K562 (cell line): ENCODE data around the gene ABCC1. TPM values are rescaled to one million over a fixed set of nuclear protein-coding genes. Genes with fewer than 3 reads are reported as not detected.
A peak's percentile ranks its signal among the peaks of the same experiment; 100 is the strongest.
"Not testable (repeated sequence)": the region's sequence is repeated elsewhere in the genome, so short reads cannot be mapped to it uniquely, and the experiment has no call there.

Experiments used
- ATAC-seq: fragments of 200-7000 bp; cut with Tn5 transposase; 3 replicates; pipeline ENCODE4 v1.9.1; 2020; ENCODE audit warnings: moderate library complexity
- BruUV-seq: library from RNA; stranded (reverse); fragments of 400-500 nt; replicated peaks from 2 replicates; lab custom pipeline; 2021; lab: Mats Ljungman, UMichigan
- CTCF ChIA-PET: fragments of 300-600 bp; formaldehyde crosslinking; extraction: SDS; loops from one replicate; lab custom pipeline; 2021; ENCODE audit warnings: low intra/inter-chr PET ratio; lab: Yijun Ruan, JAX
- POLR2A ChIA-PET: fragments of 300-600, 350-650 bp; sonication (Branson Sonifier 250); formaldehyde crosslinking; extraction: SDS; loops from one replicate; lab custom pipeline; 2021; ENCODE audit warnings: antibody characterized with exemption, inconsistent platforms; lab: Yijun Ruan, JAX
- DNase-seq, 4 experiments: peaks; one replicate each; pipeline versions ENCODE4 v3.0.0 to v3.0.0-alpha.2; 2011 to 2018; ENCODE audit warnings: low spot score in 3 of 4, mixed read lengths in 3 of 4; ENCODE audit errors: extremely low read depth in 1 of 4
- FAIRE-seq: peaks from 2 replicates; lab custom pipeline; 2011; peaks lifted over from hg19 to GRCh38; lab: Jason Lieb, UNC
- H2AFZ ChIP-seq: 2 replicates; pipeline ENCODE4 v1.6.0; 2011; ENCODE audit warnings: low read depth, low read length, control low read depth, inconsistent platforms
- H3K27ac ChIP-seq: fragments of 200-600 bp; 3 replicates; pipeline ENCODE4 v1.8.0; 2011; ENCODE audit warnings: low read depth, mild to moderate bottlenecking, control low read depth, inconsistent platforms, low read length, moderate library complexity, mixed read lengths; ENCODE audit errors: extremely low read depth
- H3K27me3 ChIP-seq, 2 experiments: fragments of 300-600 bp in 1 of 2; 2 replicates in 1 of 2; 3 replicates in 1 of 2; pipeline versions ENCODE4 v1.6.0 to v1.8.0; 2011; ENCODE audit warnings: inconsistent platforms in 2 of 2, low read length in 2 of 2, mild to moderate bottlenecking in 1 of 2, mixed read lengths in 1 of 2, moderate library complexity in 1 of 2; ENCODE audit not compliant: control insufficient read depth in 2 of 2, insufficient read depth in 2 of 2
- H3K36me3 ChIP-seq: fragments of 300-600 bp; 3 replicates; pipeline ENCODE4 v1.8.0; 2011; ENCODE audit warnings: mild to moderate bottlenecking, low read length, inconsistent platforms; ENCODE audit not compliant: control insufficient read depth, insufficient read depth
- H3K4me1 ChIP-seq, 2 experiments: fragments of 200-600 bp in 1 of 2; replicated peaks in 1 of 2; 2 replicates in 1 of 2; 3 replicates in 1 of 2; pipeline versions ENCODE4 v1.5.1 to v1.8.0; 2011; ENCODE audit warnings: inconsistent platforms in 2 of 2, low read length in 2 of 2, mild to moderate bottlenecking in 1 of 2, mixed read lengths in 1 of 2, moderate library complexity in 1 of 2; ENCODE audit not compliant: control insufficient read depth in 2 of 2, insufficient read depth in 2 of 2
- H3K4me2 ChIP-seq: 2 replicates; pipeline ENCODE4 v1.6.1; 2011; ENCODE audit warnings: low read length, control low read depth, inconsistent platforms, mixed read lengths; ENCODE audit not compliant: insufficient read depth
- H3K4me3 ChIP-seq: fragments of 200-600 bp; sonication (generic), shearing (Covaris generic); 2 replicates; pipeline ENCODE4 v1.5.1; 2016; ENCODE audit warnings: control low read depth, inconsistent platforms
- H3K79me2 ChIP-seq: fragments of 200-600 bp; 3 replicates; pipeline ENCODE4 v1.8.0; 2011; ENCODE audit warnings: low read length, inconsistent platforms; ENCODE audit not compliant: control insufficient read depth, insufficient read depth
- H3K9ac ChIP-seq, 2 experiments: 2 replicates each; pipeline versions ENCODE4 v1.6.0 to v1.6.1; 2011; ENCODE audit warnings: low read depth in 2 of 2, low read length in 2 of 2, control low read depth in 1 of 2, inconsistent platforms in 1 of 2, mild to moderate bottlenecking in 1 of 2, mixed read lengths in 1 of 2; ENCODE audit not compliant: insufficient read depth in 1 of 2
- H3K9me1 ChIP-seq: one replicate; pipeline ENCODE4 v1.6.0; 2011; ENCODE audit warnings: inconsistent platforms, mild to moderate bottlenecking, low read length, moderate library complexity; ENCODE audit not compliant: control insufficient read depth, insufficient read depth
- H3K9me3 ChIP-seq: replicated peaks from 2 replicates; pipeline ENCODE4 v1.5.1; 2011; ENCODE audit warnings: low read depth, low read length, inconsistent platforms; ENCODE audit not compliant: control insufficient read depth, insufficient read depth
- H4K20me1 ChIP-seq: replicated peaks from 2 replicates; pipeline ENCODE4 v1.6.1; 2011; ENCODE audit warnings: low read length, inconsistent platforms, mixed read lengths; ENCODE audit not compliant: control insufficient read depth, insufficient read depth
- ESRRB ChIP-seq: fragments of 250-450 bp; sonication (Bioruptor Pico); IDR thresholded peaks from 2 replicates; pipeline ENCODE4 v1.5.0; 2020; ENCODE audit warnings: mild to moderate bottlenecking, moderate library complexity, borderline replicate concordance
- ETV1 ChIP-seq: fragments of 450-650 bp; conservative IDR thresholded peaks from 2 replicates; pipeline ENCODE4 v1.6.1; 2016; ENCODE audit warnings: missing genetic modification characterization, control low read depth, low read depth, missing compliant biosample characterization
- MECOM ChIP-seq: fragments of 250-450 bp; sonication (Bioruptor Pico); IDR thresholded peaks from 2 replicates; pipeline ENCODE4 v1.8.0; 2022; ENCODE audit warnings: inconsistent platforms
- NCOA2 ChIP-seq, 2 experiments: fragments of 450-650 bp; IDR thresholded peaks; 2 replicates each; pipeline ENCODE4 v1.6.1; 2018; ENCODE audit warnings: mild to moderate bottlenecking in 2 of 2, moderate library complexity in 1 of 2; ENCODE audit not compliant: partially characterized antibody in 2 of 2
- ZNF274 ChIP-seq: IDR thresholded peaks from 2 replicates; pipeline ENCODE4 v1.6.1; 2011; ENCODE audit warnings: low read depth, mild to moderate bottlenecking, low read length, moderate library complexity, borderline replicate concordance
- ZNF764 ChIP-seq: fragments of 250-450 bp; sonication (Bioruptor Pico); IDR thresholded peaks from 2 replicates; pipeline ENCODE4 v1.4.0; 2020; ENCODE audit warnings: low read depth, mild to moderate bottlenecking, moderate library complexity
- WGBS: fragments of 100-300 bp; shearing (Covaris generic); methylation state at CpG from one replicate; pipeline ENCODE4 v1.1.6; 2016; ENCODE audit warnings: low coverage, mixed read lengths; ENCODE audit not compliant: insufficient coverage; ENCODE audit errors: missing lambda C conversion rate; 5-methylcytosine and 5-hydroxymethylcytosine counted together
- in situ Hi-C: fragments of 300-500 bp; cut with MboI; formaldehyde crosslinking; loops from 4 replicates; pipeline ENCODE4 v1.15.0; 2018; ENCODE audit warnings: inconsistent platforms, mixed read lengths
- intact Hi-C: fragments of 100-400 bp; cut with micrococcal nuclease; formaldehyde crosslinking; loops from 2 replicates; pipeline ENCODE4 v1.14.2; 2022
- polyA plus RNA-seq, 8 experiments: library from polyadenylated mRNA; depleted of rRNA in 4 of 8; stranded (reverse) in 5 of 8; unstranded in 3 of 8; fragments of >200 nt; fragmentation: Nextera tagmentation in 2 of 8; fragmentation: Illumina TruSeq in 1 of 8; extraction: Ambion mirVana in 2 of 8; extraction: Trizol in 1 of 8; gene quantifications; 2 replicates each; pipeline versions ENCODE4 v1.2.1 to v1.2.3, GENCODE V29; 2011 to 2014; ENCODE audit warnings: inconsistent platforms in 1 of 8, missing spikeins in 1 of 8
- total RNA-seq, 7 experiments: library from RNA; depleted of rRNA in 6 of 7; stranded (reverse); fragments of >200 nt in 6 of 7; fragmentation: Illumina TruSeq in 2 of 7; extraction: Trizol in 2 of 7; gene quantifications; 2 replicates each; pipeline versions ENCODE4 v1.2.1 to v1.2.3, GENCODE V29; 2011 to 2021; ENCODE audit warnings: low replicate concordance in 1 of 7

ABCC1 gene
- total and polyA plus RNA-seq, 9 of the 15 experiments (the other 6 are each of a cell fraction or from before 2014, with no cell fraction given) = 3.9 to 41.6 (median 10.0) TPM

DNA sequence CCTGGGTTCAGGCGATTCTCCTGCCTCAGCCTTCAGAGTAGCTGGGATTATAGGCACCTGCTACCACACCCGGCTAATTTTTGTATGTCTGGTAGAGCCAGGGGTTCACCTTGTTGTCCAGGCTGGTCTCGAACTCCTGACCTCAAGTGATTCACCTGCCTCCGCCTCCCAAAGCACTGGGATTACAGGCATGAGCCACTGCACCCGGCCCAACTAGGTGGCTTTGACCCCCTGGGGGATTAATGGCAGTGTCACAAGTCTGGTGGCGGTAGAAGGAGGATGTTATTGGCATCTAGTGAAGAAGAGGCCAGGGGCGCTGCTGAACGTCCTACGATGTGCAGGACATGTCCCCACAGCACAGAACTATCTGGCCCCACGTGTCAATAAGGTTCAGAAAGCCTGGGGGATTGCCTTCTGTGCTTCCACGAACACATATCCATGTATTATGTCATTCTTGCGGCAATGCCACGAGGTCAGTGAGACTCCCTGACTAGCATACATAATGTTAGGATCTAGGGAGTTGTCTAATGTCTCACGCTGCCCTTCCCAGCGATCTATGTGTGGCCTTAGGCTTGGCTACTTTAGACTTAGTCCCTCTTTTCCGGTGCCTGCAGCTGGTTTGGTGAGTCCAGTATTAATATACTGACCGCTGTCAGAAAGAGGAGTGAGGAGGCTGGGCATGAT, 198.0 kb downstream of the ABCC1 start:
- Histone ChIP-seq H4K20me1 (no peaks in the 10 kb centered on the region), H3K4me3 (no peak overlapping the region), H3K4me2 (no peak overlapping the region), H3K9ac (0 out of 4 replicates have a peak overlapping the region, but pooled peaks of 1 of the 2 experiments have one; percentile 1), H2AFZ (no peak overlapping the region), H3K27ac (no peak overlapping the region), H3K36me3 (peaks cover 16% of the 10 kb centered on the region; the same call in 2 of the 3 replicates), H3K9me3 (no peaks in the 10 kb centered on the region), H3K27me3 (no peaks in the 10 kb centered on the region), H3K9me1 (no peaks in the 10 kb centered on the region), H3K79me2 (no peaks in the 10 kb centered on the region), H3K4me1 (peaks cover 4 to 12% of the 10 kb centered on the region in 2 experiments; a peak in 4 of 5 replicates)
- TF ChIP-seq NCOA2 (IDR thresholded peaks at IDR 0.05; ENCODE audit: partially characterized antibody in 2 of 2) = no peak
- no peak for TF ChIP-seq ZNF274
- TF ChIP-seq ZNF764 (CRISPR knock-in tag) = no peak
- no peak for TF ChIP-seq ESRRB (CRISPR knock-in tag)
- no peak for TF ChIP-seq MECOM (CRISPR knock-in tag)
- no peak for TF ChIP-seq ETV1 (tag)
- in situ Hi-C loops = no loop called here
- FAIRE-seq (no peak), ATAC-seq (no peak), DNase-seq (no peak)
- POLR2A ChIA-PET = interaction anchor here (0.6 kb wide), 1 partner anchor 16 kb away, joined by 3 read pairs; no protein-coding TSS in a partner anchor
- BruUV-seq = no TSS peak
- intact Hi-C loops = no loop called here
- WGBS = 64% methylated on average over 17 of the region's 17 CpGs
- CTCF ChIA-PET = no interaction called here

DNA sequence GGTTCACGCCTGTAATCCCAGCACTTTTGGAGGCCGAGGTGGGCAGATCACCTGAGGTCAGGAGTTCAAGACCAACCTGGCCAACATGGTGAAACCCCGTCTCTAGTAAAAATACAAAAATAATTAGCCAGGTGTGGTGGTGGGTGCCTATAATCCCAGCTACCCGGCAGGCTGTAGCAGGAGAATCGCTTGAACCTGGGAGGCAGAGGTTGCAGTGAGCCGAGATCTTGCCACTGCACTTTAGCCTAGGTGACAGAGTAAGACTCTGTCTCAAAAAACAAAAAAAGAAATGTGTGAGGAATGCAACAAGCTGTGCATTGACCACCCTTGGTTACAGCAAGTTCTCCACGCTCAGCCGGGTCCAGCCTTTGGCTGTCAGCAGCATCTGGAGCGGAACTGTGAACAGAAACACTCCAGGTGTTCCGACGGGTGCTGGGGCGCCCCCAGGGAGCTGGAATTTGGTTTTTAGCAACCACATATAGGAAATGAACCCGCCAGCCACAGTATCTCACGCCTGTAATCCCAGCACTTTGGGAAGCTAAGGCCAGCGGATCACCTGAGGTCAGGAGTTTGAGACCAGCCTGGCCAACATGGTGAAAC, 198.7 kb downstream of the ABCC1 start:
- CTCF ChIA-PET, H2AFZ ChIP-seq, H3K4me3 ChIP-seq, H3K27me3 ChIP-seq, BruUV-seq, in situ Hi-C loops, H3K9ac ChIP-seq, H4K20me1 ChIP-seq, DNase-seq, H3K9me3 ChIP-seq, H3K27ac ChIP-seq, H3K9me1 ChIP-seq, H3K79me2 ChIP-seq, intact Hi-C loops, FAIRE-seq, ATAC-seq, H3K4me2 ChIP-seq: not testable (repeated sequence)
- Histone ChIP-seq H3K4me1 (peaks cover 7 to 12% of the 10 kb centered on the region in 2 experiments; a peak in 4 of 5 replicates), H3K36me3 (peaks cover 12% of the 10 kb centered on the region; the same call in 2 of the 3 replicates)
- POLR2A ChIA-PET = interaction anchor here (0.6 to 0.9 kb wide), 2 partner anchors 9 to 16 kb away, joined by 3 to 5 read pairs; no protein-coding TSS in a partner anchor
- 63% methylated on average over 15 of the region's 15 CpGs for WGBS
